GM12891 (cell line): ENCODE data around the gene ZNF644. TPM values are rescaled to one million over a fixed set of nuclear protein-coding genes. Genes with fewer than 3 reads are reported as not detected.
"Not testable (repeated sequence)": the region's sequence is repeated elsewhere in the genome, so short reads cannot be mapped to it uniquely, and the experiment has no call there.

Experiments used
- DNase-seq: peaks from one replicate; pipeline ENCODE4 v3.0.0; 2011; ENCODE audit warnings: low spot score; ENCODE audit not compliant: insufficient read length
- FAIRE-seq: peaks from 2 replicates; lab custom pipeline; 2011; peaks lifted over from hg19 to GRCh38; lab: Jason Lieb, UNC
- PAX5 ChIP-seq: IDR thresholded peaks from 2 replicates; pipeline ENCODE4 v1.6.1; 2011; ENCODE audit warnings: low read length, moderate library complexity, mild to moderate bottlenecking; ENCODE audit not compliant: insufficient read depth, severe bottlenecking
- POLR2A ChIP-seq: IDR thresholded peaks from 2 replicates; pipeline ENCODE4 v1.6.1; 2011; ENCODE audit warnings: low read depth, low read length, control low read depth
- POLR2AphosphoS5 ChIP-seq: IDR thresholded peaks from 2 replicates; pipeline ENCODE4 v1.6.1; 2011; ENCODE audit warnings: low read depth, low read length, control low read depth
- POU2F2 ChIP-seq: IDR thresholded peaks from 2 replicates; pipeline ENCODE4 v1.6.1; 2011; ENCODE audit warnings: low read depth, mild to moderate bottlenecking, control low read depth, low read length, moderate library complexity
- SPI1 ChIP-seq: IDR thresholded peaks from 2 replicates; pipeline ENCODE4 v1.6.1; 2011; ENCODE audit warnings: low read depth, low read length, control low read depth
- TAF1 ChIP-seq: IDR thresholded peaks from 2 replicates; pipeline ENCODE4 v1.6.1; 2011; ENCODE audit warnings: low read depth, low read length, control low read depth
- polyA plus RNA-seq: library from polyadenylated mRNA; unstranded; fragments of >200 nt; gene quantifications from one replicate; pipeline ENCODE4 v1.2.1, GENCODE V29; 2012; ENCODE audit warnings: low read depth, missing spikeins, inconsistent platforms; ENCODE audit not compliant: missing spikeins

The ZNF644 gene
- polyA plus RNA-seq, result 8.4 TPM

DNA sequence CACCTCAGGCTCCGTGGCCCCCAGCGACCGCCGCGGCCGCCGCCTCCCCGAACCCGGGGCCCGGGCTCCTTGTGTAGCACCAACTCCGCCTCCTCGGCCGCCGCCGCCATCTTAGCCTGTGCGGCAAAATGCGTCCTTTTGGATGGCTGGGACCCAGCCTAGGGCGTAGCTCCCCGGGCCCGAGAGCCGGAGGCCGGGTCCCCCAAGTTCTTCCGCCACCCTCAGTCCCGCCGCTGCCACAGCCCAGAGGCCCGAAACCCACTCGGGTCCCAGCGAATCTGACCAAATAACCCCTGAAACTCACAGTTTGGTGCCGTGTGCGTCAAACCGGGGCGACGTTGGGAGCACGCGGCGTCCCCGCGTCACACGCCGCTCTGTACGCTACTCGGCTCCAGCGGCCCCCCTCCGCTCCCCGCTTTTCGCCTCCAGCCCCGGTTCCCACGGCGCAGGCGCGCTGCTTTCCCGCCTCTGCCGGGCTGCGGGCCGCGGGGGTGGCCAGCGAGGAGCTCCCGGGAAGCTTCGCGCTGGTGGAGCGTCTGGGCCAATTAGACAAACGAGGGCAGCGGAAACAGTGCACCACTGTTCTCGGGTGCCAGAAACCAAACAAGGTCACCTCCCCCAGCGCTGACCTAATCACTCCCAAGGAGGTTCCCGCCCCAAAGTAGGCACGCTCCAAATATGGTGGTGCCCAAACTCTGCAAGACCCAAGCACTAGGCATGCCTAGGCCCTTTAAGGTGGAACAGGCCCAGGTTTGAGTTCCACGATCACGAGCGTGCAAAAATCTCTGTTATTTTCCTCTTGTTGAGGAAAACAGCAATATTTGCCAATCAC, at the start of gene ZNF644:
Gene ZNF644, minus strand, starts transcription at position 350 of the 832 bp plus-strand sequence. CDS start 39,682 bp downstream, outside the sequence.
- peak; percentile 98 for FAIRE-seq
- peak; percentile 74 for DNase-seq
- TF ChIP-seq PAX5 (no peak), POLR2A (no peak), POLR2AphosphoS5 (no peak; the same call in 1 of the 2 replicates), SPI1 (no peak), POU2F2 (peak; percentile 42; the same call in 1 of the 2 replicates), TAF1 (peak; percentile 68; the same call in 1 of the 2 replicates)

DNA sequence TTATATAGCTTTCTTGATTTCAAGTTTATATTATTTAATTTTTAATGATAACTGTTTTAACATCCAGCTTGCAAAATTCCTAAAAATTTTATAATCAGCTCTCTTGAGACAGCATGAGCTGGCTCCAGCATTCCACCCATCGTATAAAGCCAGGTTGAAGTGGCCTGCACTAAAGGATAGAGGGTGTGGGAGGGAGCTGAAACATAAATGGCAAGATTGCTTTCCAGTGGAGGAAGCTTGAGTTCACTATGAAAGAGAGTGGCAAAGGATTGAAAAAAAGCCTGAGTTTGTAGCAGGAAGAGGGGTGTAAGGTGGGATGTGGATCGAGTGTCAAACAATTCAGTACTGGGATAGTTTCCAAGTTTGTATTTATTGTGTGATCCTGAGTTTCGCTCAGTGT, 48.5 kb upstream of the ZNF644 start:
- no peak for FAIRE-seq
- TF ChIP-seq TAF1, result no peak
- TF ChIP-seq PAX5, result no peak
- no peak for TF ChIP-seq POLR2AphosphoS5
- TF ChIP-seq POLR2A, result no peak
- TF ChIP-seq POU2F2, result no peak
- no peak for TF ChIP-seq SPI1
- no peak for DNase-seq

DNA sequence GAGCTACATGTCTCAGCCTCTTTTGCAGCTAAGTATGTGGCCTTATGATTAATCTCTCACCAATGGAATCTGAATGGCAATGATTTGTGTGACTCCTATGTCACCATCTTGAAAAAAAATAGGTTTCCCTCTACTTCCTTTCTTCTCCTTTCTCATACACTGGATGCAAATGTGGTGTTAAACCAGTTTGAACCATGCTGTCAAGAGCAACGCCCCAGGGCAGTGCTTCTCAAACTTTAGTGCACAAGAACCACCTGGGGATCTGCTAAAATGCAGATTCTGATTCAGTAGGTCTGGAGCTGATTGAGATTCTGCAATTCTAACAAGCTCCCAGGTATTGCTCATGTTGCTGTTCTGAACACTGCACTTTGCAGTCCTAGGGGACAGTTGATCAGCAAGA, 44.7 kb upstream of the ZNF644 start:
- no peak for DNase-seq
- no peak for FAIRE-seq

GRCh38 chr1:91065337-91065736, 43.5 kb upstream of the ZNF644 start:
- TF ChIP-seq POLR2A (no peak), POU2F2 (no peak), POLR2AphosphoS5 (no peak), SPI1 (no peak), PAX5 (no peak), TAF1 (no peak)
- FAIRE-seq, result no peak
- no peak for DNase-seq

More for the DNA sequence above, 44.7 kb upstream of the ZNF644 start:
- TF ChIP-seq POLR2AphosphoS5 (no peak), TAF1 (no peak), PAX5 (no peak), POU2F2 (no peak), POLR2A (no peak), SPI1 (no peak)

DNA sequence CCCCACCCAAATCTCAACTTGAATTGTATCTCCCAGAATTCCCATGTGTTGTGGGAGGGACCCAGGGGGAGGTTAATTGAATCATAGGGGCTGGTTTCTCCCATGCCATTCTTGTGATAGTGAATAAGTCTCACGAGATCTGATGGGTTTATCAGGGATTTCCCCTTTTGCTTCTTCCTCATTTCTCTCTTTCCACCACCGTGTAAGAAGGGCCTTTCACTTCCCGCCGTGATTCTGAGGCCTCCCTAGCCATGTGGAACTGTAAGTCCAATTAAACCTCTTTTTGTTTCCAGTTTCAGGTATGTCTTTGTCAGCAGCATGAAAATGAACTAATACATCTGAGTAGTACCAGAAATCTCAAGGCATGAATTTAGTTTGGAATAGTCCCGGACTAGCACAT, 41.6 kb upstream of the ZNF644 start:
- DNase-seq, result not testable (repeated sequence)
- FAIRE-seq, result peak; percentile 31
- TF ChIP-seq PAX5, result peak; percentile 59
- TF ChIP-seq SPI1, result peak; percentile 70

- no peak for TF ChIP-seq SPI1
- FAIRE-seq, result peak; percentile 57
- no peak for DNase-seq
Measured at GRCh38 chr1:91059157-91059556, 37.3 kb upstream of the ZNF644 start.

GRCh38 chr1:91057784-91058183, 35.9 kb upstream of the ZNF644 start:
- no peak for TF ChIP-seq PAX5
- peak; percentile 90 for TF ChIP-seq SPI1
- no peak for TF ChIP-seq POLR2AphosphoS5
- TF ChIP-seq TAF1, result no peak
- DNase-seq (no peak), FAIRE-seq (no peak)

DNA sequence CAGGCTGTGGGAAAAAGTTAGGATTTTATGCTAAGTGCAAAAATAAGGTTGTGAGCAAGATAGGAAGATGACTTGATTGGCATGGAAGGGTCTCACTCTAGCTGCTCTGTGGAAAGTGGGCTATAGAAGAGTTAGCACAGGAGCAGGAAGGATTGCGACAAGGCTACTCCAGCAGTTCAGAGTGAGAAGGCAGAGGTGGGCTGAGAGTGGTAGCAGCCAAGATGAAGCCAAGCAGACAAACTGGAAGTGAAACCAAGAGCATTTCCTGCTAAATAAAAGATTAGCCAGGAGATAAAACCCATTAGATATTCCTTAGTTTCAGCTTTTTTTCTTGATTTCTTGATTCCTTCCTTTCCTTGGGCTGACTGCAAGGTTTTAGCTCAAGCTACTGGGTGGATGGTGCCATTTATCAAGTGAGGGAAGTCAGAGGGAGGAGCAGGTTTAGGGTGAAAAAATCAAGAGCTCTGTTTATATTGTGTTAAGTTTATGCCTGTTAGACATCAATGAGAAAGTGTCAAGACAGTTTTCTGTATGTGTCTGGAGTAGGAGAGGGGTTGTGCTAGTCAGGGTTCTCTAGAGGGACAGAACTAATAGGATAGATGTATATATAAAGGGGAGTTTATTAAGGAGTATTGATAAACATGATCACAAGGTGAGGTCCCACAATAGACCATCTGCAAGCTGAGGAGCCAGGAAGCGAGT, 33.1 kb upstream of the ZNF644 start:
- TF ChIP-seq PAX5 (no peak), TAF1 (no peak), SPI1 (peak; percentile 93), POU2F2 (no peak)
- DNase-seq (peak; percentile 25), FAIRE-seq (peak; percentile 84)

DNA sequence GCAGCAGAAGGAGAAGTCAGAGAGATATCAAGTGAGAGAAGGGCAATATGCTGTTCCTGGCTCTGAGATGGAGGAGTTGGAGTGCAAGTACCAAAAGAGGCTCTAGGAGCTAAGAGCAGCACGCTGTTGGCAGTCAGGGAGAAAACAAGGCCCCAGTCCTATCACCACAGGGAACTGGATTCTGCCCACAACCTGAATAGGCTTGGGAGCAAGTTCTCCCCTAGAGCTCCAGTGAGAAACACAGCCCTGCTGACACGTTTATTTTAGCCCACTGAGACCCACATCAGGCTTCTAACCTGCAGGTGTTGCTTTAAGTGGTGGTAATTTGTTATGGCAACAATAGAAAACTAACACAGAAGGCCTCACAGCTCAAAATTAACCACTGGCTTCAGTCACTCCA, 31.8 kb upstream of the ZNF644 start:
- no peak for DNase-seq
- no peak for TF ChIP-seq SPI1
- no peak for TF ChIP-seq PAX5
- TF ChIP-seq TAF1, result no peak
- TF ChIP-seq POLR2AphosphoS5, result no peak
- TF ChIP-seq POLR2A, result no peak
- TF ChIP-seq POU2F2, result no peak
- peak; percentile 51 for FAIRE-seq

GRCh38 chr1:91049551-91049950, 27.7 kb upstream of the ZNF644 start:
- not testable (repeated sequence) for FAIRE-seq, DNase-seq

DNA sequence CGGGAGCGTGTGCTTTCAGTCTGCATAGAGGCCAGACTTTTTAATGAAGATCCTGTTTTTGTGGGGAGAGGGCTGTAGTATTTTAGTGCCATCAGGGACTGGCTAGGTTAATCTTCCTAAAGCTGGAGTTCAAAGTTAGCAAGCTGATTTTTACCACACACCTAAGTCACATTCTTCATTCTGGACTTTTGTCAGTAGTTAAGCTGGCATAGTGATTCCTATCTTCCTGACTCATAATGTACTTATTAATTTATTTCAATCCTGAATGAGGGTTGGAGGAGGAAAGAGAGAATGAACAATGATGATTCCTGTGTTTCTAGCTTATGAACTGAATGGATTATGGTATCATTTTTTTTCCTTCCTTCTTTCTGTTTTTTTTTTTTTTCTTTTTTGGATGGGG, 24.9 kb upstream of the ZNF644 start:
- TF ChIP-seq SPI1, result no peak
- no peak for TF ChIP-seq POLR2A
- TF ChIP-seq POLR2AphosphoS5, result no peak
- no peak for TF ChIP-seq POU2F2
- TF ChIP-seq TAF1, result no peak
- no peak for TF ChIP-seq PAX5
- FAIRE-seq (no peak), DNase-seq (no peak)
